Gastrocnemius medialis (tissue), 4 donors: ENCODE measurements around the gene MFN1.

Experiments used
- CTCF ChIP-seq, 5 experiments: fragments of 450-650 bp in 3 of 5; fragments of 200-600 bp in 2 of 5; sonication (generic) in 2 of 5; IDR thresholded peaks in 4 of 5; conservative IDR thresholded peaks in 1 of 5; 1 replicate in 4 of 5; 2 replicates in 1 of 5; pipeline ENCODE4 v1.5.1; 2016 to 2019; ENCODE audit warnings: antibody characterized with exemption in 5 of 5, mild to moderate bottlenecking in 3 of 5, moderate library complexity in 3 of 5
- POLR2A ChIP-seq, 2 donors: fragments of 450-650 bp; IDR thresholded peaks; one replicate each; pipeline ENCODE4 v1.6.1; 2017; ENCODE audit warnings: antibody characterized with exemption in 2 of 2, mild to moderate bottlenecking in 2 of 2, moderate library complexity in 2 of 2

GRCh38 chr3:179402963-179403362 lies 55.5 kb downstream of the MFN1 start:
- TF ChIP-seq CTCF (IDR thresholded peaks at IDR 0.05 in 4 of 5, conservative IDR thresholded peaks at IDR 0.05 in 1 of 5): no peak
- no peak for TF ChIP-seq POLR2A (IDR thresholded peaks at IDR 0.05)
